Right ventricle myocardium inferior (tissue), 1 donor: Measurements from ENCODE around the gene BLTP2. TPM values are rescaled to one million over a fixed set of nuclear protein-coding genes. Genes with fewer than 3 reads are reported as not detected.

Source experiments
- ATAC-seq: fragments of 200-7000 bp; cut with Tn5 transposase; one replicate; pipeline ENCODE4 v1.9.1; 2020; ENCODE audit warnings: mild to moderate bottlenecking, moderate library complexity
- DNase-seq: peaks from one replicate; pipeline ENCODE4 v3.0.0; 2021; ENCODE audit errors: missing footprints
- intact Hi-C: fragments of 100-400 bp; cut with DNase I; formaldehyde crosslinking; loops from one replicate; pipeline ENCODE4 v1.11.0; 2022
- total RNA-seq: library from RNA; stranded (reverse); fragmentation: NEBNext Ultra II Directional; extraction: Animal tissue kit (Norgen Biotek cat#: 25700); gene quantifications from one replicate; pipeline ENCODE4 v1.2.1, GENCODE V29; 2021
- donor health status: DM: no; HTN: yes; CAD: no; lungs with severe emphysema.

Gene BLTP2
- total RNA-seq, 1 donor from 2014 or later, result 78.6 TPM

- intact Hi-C loops, result no loop called here
- no peak for ATAC-seq
- DNase-seq, result no peak
Measured at GRCh38 chr17:28657756-28658155, 12.8 kb upstream of the BLTP2 start.

DNA sequence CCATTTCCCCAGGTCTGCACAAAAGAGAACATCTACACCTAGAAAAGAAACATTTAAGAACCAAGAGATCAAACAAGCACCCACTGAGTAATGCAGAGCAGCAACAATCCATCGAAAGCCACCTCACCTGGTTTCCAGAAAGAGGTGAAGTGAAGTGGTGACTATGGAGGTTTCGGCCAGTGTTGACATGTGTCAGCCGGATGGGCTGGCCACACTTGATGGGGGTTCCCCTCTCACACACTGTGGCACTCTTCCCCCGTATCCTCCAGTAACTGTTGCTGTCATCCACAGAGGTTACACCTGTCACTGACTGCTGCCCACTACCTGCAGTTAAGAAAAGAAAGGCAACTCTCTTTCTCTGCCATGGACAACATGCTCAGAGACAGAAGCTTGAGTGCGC is 10.2 kb upstream of the BLTP2 start:
- DNase-seq (no peak), ATAC-seq (no peak)
- intact Hi-C loops, result no loop called here

- intact Hi-C loops, result loop anchor here (5.0 kb wide), 2 partner anchors 59 to 304 kb away; partner anchors contain the start of gene PHF12
- no peak for DNase-seq
- no peak for ATAC-seq
Measured at GRCh38 chr17:28648698-28649097, 3.7 kb upstream of the BLTP2 start.

GRCh38 chr17:28646039-28646754 is 1.2 kb upstream of the BLTP2 start:
- DNase-seq (no peak), ATAC-seq (no peak)
- intact Hi-C loops, result loop anchor here (5.0 kb wide), 2 partner anchors 61 to 306 kb away; partner anchors contain the start of gene PHF12

DNA sequence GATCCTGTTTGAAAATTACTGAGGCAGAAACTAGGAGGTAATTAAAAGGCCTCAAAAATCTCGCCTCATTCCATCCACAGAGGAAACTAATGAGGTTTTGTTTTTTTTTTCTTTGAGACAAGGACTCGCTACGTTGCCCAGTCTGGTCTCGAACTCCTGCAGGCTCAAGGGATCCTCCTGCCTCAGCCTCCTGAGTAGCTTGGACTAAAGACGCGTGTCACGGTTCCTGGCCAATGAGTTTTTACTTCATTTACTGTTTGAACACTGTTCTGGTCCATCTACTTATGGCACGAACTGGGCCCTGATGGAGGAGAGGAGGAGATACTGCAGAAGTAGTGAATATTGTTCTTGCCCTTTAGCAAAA is 600 bp upstream of the BLTP2 start:
- no peak for ATAC-seq
- no peak for DNase-seq
- intact Hi-C loops, result loop anchor here (5.0 kb wide), 2 partner anchors 62 to 307 kb away; partner anchors contain the start of gene PHF12

- intact Hi-C loops, result no loop called here
- DNase-seq (no peak), ATAC-seq (peak; percentile 2)
Measured at GRCh38 chr17:28643983-28644786, 773 bp downstream of the BLTP2 start.

GRCh38 chr17:28641579-28641978 is 3.4 kb downstream of the BLTP2 start:
- DNase-seq (no peak), ATAC-seq (no peak)
- intact Hi-C loops, result no loop called here

GRCh38 chr17:28635506-28635905 is 9.5 kb downstream of the BLTP2 start:
- intact Hi-C loops, result no loop called here

DNA sequence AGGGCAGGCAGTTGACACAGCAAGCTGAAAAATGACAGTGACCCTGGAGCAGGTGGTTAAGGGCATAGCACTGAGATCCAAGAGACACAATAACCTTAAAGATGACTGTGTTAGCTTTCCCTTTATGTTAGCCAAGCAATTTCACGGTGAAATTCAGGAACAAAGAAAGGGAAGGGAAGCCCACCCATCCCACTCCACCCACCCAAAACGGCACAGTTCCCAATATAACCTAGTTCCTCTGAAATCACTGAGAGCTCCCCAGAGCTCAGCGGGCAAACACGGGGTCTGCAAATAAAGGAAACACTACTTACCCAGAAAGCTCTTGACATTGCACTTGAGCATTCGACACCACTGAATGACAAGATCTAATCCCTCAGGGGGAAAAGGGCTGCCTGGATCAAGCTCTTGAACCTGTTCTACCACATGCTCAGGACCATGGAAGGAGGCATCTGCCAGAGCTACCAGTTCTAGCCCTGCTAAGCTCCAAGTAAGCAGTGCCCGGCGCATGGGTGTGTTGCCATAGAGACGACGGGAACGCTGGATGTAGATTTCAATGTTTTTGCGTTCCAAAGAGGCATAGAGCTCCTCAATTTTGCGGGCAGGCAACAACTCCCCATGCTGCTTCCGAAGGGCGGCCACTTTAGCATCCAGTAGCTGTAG is 10.6 kb downstream of the BLTP2 start:
- ATAC-seq (no peak), DNase-seq (no peak)
- intact Hi-C loops, result no loop called here

More at GRCh38 chr17:28635506-28635905, 9.5 kb downstream of the BLTP2 start:
- ATAC-seq (no peak), DNase-seq (no peak)

DNA sequence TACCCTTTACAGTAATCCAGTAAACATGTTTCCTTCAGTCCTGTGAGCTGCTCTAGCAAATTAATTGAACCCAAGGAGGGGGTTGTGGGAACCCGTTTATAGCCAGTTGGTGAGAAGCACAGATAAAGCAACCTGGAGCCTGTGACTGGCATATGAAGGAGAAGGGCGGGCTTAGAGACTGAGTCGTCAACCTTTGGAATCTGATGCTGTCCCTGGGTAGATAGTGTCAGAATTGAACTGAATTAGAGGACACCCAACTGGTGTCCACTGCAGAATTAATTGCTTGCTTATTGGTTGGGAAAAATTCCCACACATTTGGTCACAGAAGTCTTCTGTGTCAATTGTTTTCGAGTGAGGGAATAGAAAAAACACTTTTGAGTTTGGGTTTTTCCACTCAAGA is 18.1 kb downstream of the BLTP2 start:
- intact Hi-C loops, result no loop called here
- DNase-seq (no peak), ATAC-seq (no peak)

DNA sequence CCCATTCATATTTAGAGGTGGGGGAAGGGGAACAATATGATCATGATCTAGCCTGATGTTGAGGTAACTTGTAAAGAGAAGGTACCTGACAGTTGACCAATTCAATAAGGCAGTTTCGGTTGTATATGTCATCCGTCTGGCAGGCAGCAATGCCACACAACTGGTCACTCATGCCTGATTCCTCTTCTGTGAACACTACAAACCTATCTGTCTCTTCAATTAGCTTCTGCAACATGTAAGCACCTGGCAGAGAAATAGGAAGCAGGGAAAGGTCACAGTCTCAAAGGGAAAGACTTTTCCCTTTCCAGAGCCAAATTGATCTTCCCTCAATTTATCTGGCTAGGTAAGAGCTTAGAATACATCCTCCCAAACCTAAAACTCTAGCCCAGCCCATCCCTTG is 20.8 kb downstream of the BLTP2 start:
- ATAC-seq (no peak), DNase-seq (no peak)
- intact Hi-C loops, result no loop called here

GRCh38 chr17:28623696-28624095 is 21.3 kb downstream of the BLTP2 start:
- DNase-seq, result no peak
- ATAC-seq, result peak; percentile 62
- intact Hi-C loops, result no loop called here

DNA sequence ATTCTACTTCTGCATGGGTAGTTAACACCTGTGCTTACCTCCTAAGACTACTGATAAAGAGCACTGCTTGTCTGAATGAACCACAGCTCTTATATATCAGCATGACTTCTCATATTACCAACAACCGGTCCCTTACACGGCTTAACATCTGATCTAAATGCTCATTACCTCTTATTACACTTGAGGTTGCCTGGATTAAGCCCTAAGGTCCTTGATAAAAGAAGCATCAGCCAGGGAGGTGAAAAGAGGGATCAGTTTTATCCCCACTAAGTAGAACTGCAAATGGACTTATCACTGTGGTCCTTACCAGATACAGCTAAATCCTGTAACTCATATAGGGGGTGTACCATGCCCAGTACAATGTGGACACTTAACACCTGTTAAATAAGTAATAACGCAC is 22.8 kb downstream of the BLTP2 start:
- ATAC-seq (no peak), DNase-seq (no peak)
- intact Hi-C loops, result no loop called here

GRCh38 chr17:28620010-28620409 is 24.9 kb downstream of the BLTP2 start:
- DNase-seq (no peak), ATAC-seq (no peak)
- intact Hi-C loops, result no loop called here

DNA sequence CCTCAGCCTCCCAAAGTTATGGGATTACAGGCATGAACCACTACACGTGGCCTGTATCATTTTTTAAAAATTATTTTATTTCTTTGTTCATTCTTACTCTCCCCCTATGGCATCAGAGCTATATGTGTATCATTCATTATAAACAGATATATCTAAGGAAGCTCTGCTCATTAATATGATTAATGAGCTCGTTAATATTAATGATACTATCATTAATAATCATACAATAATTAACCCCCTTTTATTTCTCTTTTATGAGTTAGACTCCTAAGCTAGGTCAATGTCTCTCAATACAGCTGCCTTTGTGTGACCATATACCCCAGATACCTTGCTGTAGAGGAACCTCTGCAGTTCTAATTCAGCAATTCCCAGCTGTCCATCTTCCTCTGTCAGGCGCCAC is 26.5 kb downstream of the BLTP2 start:
- intact Hi-C loops, result no loop called here
- ATAC-seq, result no peak
- DNase-seq, result no peak

DNA sequence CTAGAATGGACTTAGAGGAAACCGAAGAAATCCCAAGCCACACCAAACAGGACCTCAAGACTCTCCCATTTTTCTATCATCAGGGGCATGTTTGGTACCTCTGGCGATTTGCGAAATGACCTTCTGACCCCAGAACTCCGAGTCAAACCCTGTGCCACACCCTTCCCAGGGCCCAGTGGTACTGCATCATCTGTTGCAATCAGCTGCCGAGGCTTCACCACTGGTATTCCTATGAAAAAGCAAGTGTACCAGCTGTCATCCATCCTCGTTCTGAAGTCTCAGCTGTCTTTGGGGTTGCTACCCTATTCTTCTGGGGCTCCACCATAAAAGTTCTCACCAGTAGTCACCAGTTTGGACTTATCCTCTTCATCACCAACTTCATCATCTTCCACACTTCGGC is 28.7 kb downstream of the BLTP2 start:
- DNase-seq (no peak), ATAC-seq (no peak)
- intact Hi-C loops, result no loop called here

- ATAC-seq, result no peak
- intact Hi-C loops, result no loop called here
- DNase-seq, result no peak
Measured at GRCh38 chr17:28615260-28615940, 29.6 kb downstream of the BLTP2 start.

- DNase-seq (no peak), ATAC-seq (no peak)
- intact Hi-C loops, result loop anchor here (2.0 kb wide), 2 partner anchors 65 to 119 kb away; no protein-coding TSS in a partner anchor
Measured at GRCh38 chr17:28613931-28614381, 31.0 kb downstream of the BLTP2 start, which contains the start of gene RSKR. TSS of gene RSKR (minus strand) at chr17:28614185. CDS start at chr17:28614161, 24 bp downstream.
